Fibroblast of skin of right biceps (primary cell): ENCODE results near the gene MSRB3.
A peak's percentile ranks its signal among the peaks of the same experiment; 100 is the strongest.

Experiments
- DNase-seq: peaks from one replicate; pipeline ENCODE4 v3.0.0-alpha.2; 2013

The MSRB3 gene

GRCh38 chr12:65327207-65328076 lies 49.0 kb downstream of the MSRB3 start:
- peak; percentile 73 for DNase-seq

- DNase-seq: no peak
These were observed 51.2 kb downstream of the MSRB3 start for GRCh38 chr12:65329721-65330120.

GRCh38 chr12:65330331-65330730 lies 51.8 kb downstream of the MSRB3 start:
- peak; percentile 65 for DNase-seq

GRCh38 chr12:65331456-65331855 lies 53.0 kb downstream of the MSRB3 start:
- no peak for DNase-seq

- no peak for DNase-seq
These were observed 55.2 kb downstream of the MSRB3 start for GRCh38 chr12:65333649-65334048.

GRCh38 chr12:65334521-65334920 lies 56.0 kb downstream of the MSRB3 start:
- no peak for DNase-seq

GRCh38 chr12:65335021-65335714 lies 56.7 kb downstream of the MSRB3 start:
- DNase-seq: peak; percentile 90

DNA sequence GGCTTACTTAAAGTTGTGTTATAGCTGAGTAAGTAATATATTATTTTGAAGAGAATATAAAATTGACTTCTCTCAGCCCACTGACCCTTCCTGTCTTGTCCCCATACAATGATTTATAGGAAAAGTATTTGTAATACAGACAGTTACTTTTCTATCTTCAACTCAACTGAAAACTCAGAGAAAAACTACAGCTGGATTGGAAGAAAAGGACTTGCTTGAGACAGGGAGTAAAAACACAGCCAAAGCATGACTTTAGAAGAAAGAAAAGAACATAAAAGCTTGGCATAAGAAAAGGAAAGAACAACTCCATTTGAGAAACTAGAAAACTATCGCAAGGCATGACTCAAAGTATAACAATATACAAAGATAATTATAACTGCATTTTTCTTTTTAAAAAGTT lies 57.5 kb downstream of the MSRB3 start:
- DNase-seq: no peak

DNA sequence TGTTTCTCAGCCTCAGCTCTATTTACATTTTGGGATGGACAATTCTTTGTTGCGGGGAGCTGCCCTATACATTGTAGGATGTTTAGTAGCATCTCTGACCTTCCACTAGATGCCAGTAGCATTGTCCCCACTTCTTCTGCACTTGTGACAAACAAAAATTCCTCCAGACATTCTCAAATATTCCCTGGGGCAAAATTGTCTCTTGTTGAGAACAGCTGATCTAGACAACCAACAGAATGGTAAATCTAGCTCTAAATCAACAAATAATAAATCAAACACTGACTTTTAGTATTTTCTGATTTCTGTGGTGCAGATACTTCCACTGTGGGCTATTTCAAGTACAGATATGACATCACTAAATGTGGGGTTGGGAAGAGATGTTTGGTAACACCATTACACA lies 60.7 kb downstream of the MSRB3 start:
- no peak for DNase-seq

DNA sequence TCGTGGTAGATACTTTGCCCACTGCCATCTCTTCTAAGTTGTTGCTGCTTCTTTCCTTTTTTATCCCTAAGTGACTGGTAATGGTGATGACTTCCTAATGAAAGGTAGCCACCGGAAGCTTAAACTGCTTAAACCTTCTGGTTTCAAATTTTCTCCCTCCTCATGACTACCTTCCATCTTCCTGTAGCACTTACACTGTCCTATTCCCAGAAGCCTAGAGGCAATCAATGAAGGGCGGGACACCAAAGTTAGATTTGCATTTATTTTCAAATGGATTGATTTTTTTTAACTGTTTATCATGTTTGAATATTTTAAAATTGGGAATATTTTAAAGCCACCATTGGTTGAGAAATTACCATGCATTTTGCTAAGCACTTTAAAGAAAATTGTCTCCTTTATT lies 64.7 kb downstream of the MSRB3 start:
- no peak for DNase-seq

DNA sequence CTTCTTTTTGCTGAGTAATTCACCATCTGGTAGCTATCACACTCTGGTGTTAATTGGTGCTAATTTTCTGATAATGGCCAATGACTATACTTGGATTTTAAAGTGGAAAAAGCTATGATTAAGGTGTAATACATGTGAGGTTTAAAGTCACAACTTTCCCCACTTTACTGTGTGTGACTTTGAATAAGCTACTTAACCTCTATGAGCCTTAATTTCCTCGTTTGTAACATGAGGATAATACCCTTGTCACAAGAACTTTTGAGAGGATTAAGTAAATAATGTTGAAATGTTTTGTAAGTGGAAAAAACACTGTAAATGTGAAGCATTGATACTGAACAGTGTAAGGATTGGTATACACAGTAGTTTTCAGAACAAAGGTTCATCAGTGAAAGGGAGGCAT lies 65.3 kb downstream of the MSRB3 start:
- DNase-seq: no peak

GRCh38 chr12:65355461-65355860 lies 77.0 kb downstream of the MSRB3 start:
- DNase-seq: peak; percentile 86

DNA sequence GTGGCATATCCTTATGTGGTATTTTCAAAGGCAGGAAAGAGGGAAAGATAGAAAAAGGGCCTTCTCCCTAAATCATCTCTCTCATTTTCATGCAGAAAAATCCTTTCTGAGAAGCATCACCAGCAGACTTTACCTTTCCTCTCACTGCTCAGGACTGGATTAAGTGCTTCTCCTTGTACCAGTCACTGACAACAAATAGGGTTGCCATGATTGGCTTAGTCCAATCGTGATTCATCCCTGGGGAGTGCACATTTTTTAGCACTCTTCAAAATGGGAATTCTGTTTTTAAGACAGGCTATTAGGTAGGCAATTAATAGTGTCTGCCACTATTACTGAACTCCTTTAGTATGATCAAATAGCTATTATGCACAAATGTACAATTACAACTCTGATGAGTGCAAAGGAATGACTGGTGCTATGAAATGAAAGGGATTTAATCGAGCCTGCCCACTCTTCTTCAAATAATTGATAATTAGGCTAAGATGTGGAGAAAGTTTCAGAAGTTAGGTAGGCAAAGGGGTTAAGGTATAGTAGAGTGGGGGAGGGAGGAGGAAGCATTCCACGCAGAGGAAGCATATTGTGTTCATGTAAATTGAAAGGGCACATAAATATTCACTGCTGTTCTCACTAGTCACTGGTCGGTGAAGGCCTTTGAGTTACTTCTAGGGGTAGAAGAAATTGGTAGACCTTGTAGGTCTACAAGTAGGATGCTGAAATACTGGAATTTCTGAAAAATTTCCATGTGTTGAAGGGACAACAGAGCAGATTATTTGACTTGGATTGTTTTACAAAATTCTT lies 84.0 kb downstream of the MSRB3 start:
- DNase-seq: peak; percentile 20

- DNase-seq: peak; percentile 46
These were observed 85.6 kb downstream of the MSRB3 start for GRCh38 chr12:65364046-65364445.

DNA sequence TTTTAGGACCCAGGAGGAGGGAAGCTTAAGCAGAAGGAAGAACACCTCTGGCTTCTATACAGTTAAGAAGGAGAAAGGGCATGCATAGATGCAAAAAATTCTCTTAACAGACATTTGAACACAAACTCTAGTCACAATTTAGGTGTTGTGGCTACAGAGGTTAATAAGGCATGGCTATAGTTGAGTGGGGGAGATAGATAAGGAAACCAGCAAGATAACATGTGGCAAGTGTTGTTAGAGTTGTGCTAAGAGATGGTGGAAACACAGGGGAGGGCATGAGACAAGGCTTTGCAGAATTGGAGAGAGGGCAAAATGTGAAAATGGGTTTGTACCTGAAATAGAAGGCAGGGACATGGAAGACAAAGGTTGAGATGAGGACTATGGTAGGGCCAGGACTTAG lies 88.9 kb downstream of the MSRB3 start:
- no peak for DNase-seq

GRCh38 chr12:65368055-65368454 lies 89.6 kb downstream of the MSRB3 start:
- no peak for DNase-seq

- no peak for DNase-seq
These were observed 94.1 kb downstream of the MSRB3 start for GRCh38 chr12:65372574-65372973.

- DNase-seq: no peak
These were observed 105.8 kb downstream of the MSRB3 start for GRCh38 chr12:65384240-65384639.

- no peak for DNase-seq
These were observed 108.9 kb downstream of the MSRB3 start for GRCh38 chr12:65387396-65387795.

GRCh38 chr12:65389436-65389835 lies 111.0 kb downstream of the MSRB3 start:
- DNase-seq: no peak

GRCh38 chr12:65391711-65392110 lies 113.2 kb downstream of the MSRB3 start:
- DNase-seq: no peak

GRCh38 chr12:65392491-65392890 lies 114.0 kb downstream of the MSRB3 start:
- DNase-seq: no peak

DNA sequence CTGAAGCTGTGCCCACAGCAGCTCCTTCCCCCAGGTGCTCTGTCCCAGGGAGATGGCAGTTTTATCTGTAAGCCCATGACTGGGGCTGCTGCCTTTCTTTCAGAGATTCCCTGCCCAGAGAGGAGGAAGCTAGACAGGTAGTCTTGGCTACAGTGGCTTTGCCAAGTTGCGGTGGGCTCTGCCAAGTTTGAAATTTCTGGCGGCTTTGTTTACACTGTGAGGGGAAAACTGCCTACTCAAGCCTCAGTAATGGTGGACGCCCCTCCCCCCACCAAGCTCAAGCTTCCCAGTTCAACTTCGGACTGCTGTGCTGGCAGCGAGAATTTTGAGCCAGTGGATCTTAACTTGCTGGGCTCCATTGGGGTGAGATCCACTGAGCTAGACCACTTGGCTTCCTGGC lies 124.7 kb downstream of the MSRB3 start:
- no peak for DNase-seq
